Posterior cingulate gyrus (tissue), 11 donors: Measurements from ENCODE around the gene SMPD1.

Experiments used
- DNase-seq, 10 donors: peaks; one replicate each; pipeline versions ENCODE4 v3.0.0 to v3.0.0-alpha.2; 2020 to 2021; ENCODE audit warnings: mixed read lengths in 3 of 10
- intact Hi-C: fragments of 100-400 bp; cut with DNase I; formaldehyde crosslinking; loops from one replicate; pipeline ENCODE4 v1.15.1; 2023

The SMPD1 gene

DNA sequence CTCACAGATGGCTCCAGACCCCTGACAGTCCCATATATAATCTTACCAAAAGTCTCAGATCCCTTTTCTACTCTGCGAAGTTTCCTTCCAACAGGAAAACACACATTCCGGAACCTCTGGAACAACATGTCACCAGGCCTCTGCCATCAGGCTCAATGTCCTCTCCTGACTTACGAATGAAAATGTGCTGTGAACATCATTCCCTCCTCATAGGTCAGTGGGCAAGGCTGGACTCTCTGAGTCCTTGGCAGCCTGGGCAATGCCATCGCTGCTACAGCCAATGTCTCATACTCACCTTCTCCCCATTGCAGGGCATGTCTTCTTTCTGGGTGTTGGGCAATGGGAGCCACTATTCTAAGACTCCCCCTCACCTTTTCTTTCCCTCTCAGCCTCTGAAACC is 52.2 kb downstream of the SMPD1 start:
- intact Hi-C loops: no loop called here
- no peak for DNase-seq

DNA sequence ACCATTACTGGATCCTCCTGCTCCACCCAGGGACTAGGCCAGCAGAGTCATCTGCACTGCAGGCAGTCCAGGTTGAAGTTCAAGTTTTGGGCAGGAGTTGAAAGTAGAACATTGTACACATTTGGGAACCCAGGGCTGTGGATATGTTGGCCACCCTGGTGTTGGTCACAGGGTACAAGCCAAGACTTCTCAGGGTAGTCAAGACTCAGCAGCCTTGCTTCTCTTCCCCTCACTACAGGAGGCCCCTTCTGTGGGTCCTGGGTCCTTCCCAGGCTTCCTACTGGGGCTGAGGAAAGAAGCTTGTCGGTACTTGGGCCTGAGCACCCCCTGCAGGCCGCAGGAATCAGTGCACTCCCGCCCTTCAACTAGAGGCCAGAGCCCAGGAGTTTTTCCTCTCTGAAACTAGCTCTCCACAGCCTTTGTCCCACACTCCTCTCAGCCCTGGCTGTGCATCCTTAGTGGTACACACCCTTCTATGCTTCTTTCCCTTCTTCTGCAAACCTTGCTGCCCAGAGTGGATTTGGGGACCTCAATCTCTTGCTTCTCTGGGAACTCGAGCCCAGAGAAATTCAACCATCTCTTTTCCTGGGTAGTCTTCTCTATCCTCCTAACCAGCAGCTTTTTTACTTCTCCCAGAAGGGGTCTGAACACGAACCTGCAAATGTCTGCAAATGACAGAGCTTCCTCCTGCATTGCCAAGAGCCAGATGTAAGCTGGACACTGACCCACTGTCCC is 53.2 kb downstream of the SMPD1 start:
- peak; percentile 52 to 95 (median 72) for DNase-seq
- intact Hi-C loops: loop anchor here (1.0 kb wide), 1 partner anchor 64 kb away; no protein-coding TSS in a partner anchor
